Measurements from ENCODE around the gene VAV3.
A peak's percentile ranks its signal among the peaks of the same experiment; 100 is the strongest.

Gene VAV3

GRCh38 chr1:107974090-107974489 lies 9.1 kb upstream of the VAV3 start:
- DNase-seq (ENCODE audit: low read depth) = no peak

- DNase-seq (ENCODE audit: low read depth) = no peak
Observed at GRCh38 chr1:107972391-107973180, 7.6 kb upstream of the VAV3 start.

- DNase-seq (ENCODE audit: low read depth) = no peak
Observed at GRCh38 chr1:107966550-107966949, 1.6 kb upstream of the VAV3 start.

- DNase-seq (ENCODE audit: low read depth) = peak; percentile 1
Observed at GRCh38 chr1:107964336-107965109, 457 bp downstream of the VAV3 start.

GRCh38 chr1:107963601-107964335 lies 1.2 kb downstream of the VAV3 start:
- peak; percentile 5 for DNase-seq (ENCODE audit: low read depth)

- no peak for DNase-seq (ENCODE audit: low read depth)
Observed at GRCh38 chr1:107963008-107963407, 2.0 kb downstream of the VAV3 start.

- no peak for DNase-seq (ENCODE audit: low read depth)
Observed at GRCh38 chr1:107954719-107955415, 10.1 kb downstream of the VAV3 start.

GRCh38 chr1:107954126-107954525 lies 10.9 kb downstream of the VAV3 start:
- DNase-seq (ENCODE audit: low read depth) = no peak

- no peak for DNase-seq (ENCODE audit: low read depth)
Observed at GRCh38 chr1:107953556-107953955, 11.4 kb downstream of the VAV3 start.

GRCh38 chr1:107952989-107953388 lies 12.0 kb downstream of the VAV3 start:
- no peak for DNase-seq (ENCODE audit: low read depth)

- DNase-seq (ENCODE audit: low read depth) = no peak
Observed at GRCh38 chr1:107950464-107950863, 14.5 kb downstream of the VAV3 start.

GRCh38 chr1:107949467-107950253 lies 15.3 kb downstream of the VAV3 start:
- DNase-seq (ENCODE audit: low read depth) = no peak

GRCh38 chr1:107946794-107947193 lies 18.2 kb downstream of the VAV3 start:
- no peak for DNase-seq (ENCODE audit: low read depth)

GRCh38 chr1:107943694-107944093 lies 21.3 kb downstream of the VAV3 start:
- no peak for DNase-seq (ENCODE audit: low read depth)

GRCh38 chr1:107942814-107943213 lies 22.2 kb downstream of the VAV3 start:
- no peak for DNase-seq (ENCODE audit: low read depth)

GRCh38 chr1:107941531-107941930 lies 23.4 kb downstream of the VAV3 start:
- DNase-seq (ENCODE audit: low read depth) = no peak

- no peak for DNase-seq (ENCODE audit: low read depth)
Observed at GRCh38 chr1:107941123-107941522, 23.9 kb downstream of the VAV3 start.

- no peak for DNase-seq (ENCODE audit: low read depth)
Observed at GRCh38 chr1:107940701-107941100, 24.3 kb downstream of the VAV3 start.

GRCh38 chr1:107940017-107940577 lies 24.9 kb downstream of the VAV3 start:
- no peak for DNase-seq (ENCODE audit: low read depth)

GRCh38 chr1:107939256-107939655 lies 25.7 kb downstream of the VAV3 start:
- DNase-seq (ENCODE audit: low read depth) = no peak
